Activated naive CD8-positive, alpha-beta T cell (primary cell): Measurements from ENCODE around the gene HARS2.
A peak's percentile ranks its signal among the peaks of the same experiment; 100 is the strongest.
"Not testable (repeated sequence)": the region's sequence is repeated elsewhere in the genome, so short reads cannot be mapped to it uniquely, and the experiment has no call there.

ENCODE experiments used
- H3K27ac Mint-ChIP-seq: one replicate; pipeline ENCODE4 v1.8.0; 2021; ENCODE audit warnings: mixed read lengths
- H3K27me3 Mint-ChIP-seq: one replicate; pipeline ENCODE4 v1.8.0; 2021; ENCODE audit warnings: mixed read lengths
- H3K36me3 Mint-ChIP-seq: one replicate; pipeline ENCODE4 v1.8.0; 2021; ENCODE audit warnings: mixed read lengths
- H3K4me1 Mint-ChIP-seq: one replicate; pipeline ENCODE4 v1.8.0; 2021; ENCODE audit warnings: low read depth, mixed read lengths
- H3K4me3 Mint-ChIP-seq: one replicate; pipeline ENCODE4 v1.8.0; 2021; ENCODE audit warnings: mild to moderate bottlenecking, mixed read lengths
- H3K9me3 Mint-ChIP-seq: one replicate; pipeline ENCODE4 v1.8.0; 2021; ENCODE audit warnings: low read depth, mixed read lengths

The HARS2 gene

DNA sequence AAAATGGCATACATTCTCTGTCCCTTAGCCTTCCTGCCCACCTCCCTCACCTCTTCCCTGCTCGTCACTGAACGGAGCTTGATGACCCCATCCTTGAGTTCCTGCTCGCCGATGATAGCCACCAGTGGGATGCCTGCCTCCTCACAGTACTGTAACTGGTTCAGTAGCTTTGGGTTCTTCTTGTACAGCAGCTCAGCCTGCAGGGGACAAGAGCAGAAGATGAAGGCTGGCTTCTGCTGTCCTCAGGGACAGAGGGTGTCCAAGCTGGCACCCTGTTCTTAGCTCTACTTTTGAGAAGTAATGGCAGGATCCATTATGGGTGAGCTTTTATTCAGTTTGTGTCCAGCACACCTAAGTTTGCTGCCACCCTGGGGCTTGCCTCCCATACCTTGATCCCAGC is 16.6 kb upstream of the HARS2 start:
- Mint-ChIP-seq H3K27ac (no peak overlapping the region), H3K4me1 (peaks cover 4% of the 10 kb centered on the region), H3K36me3 (peaks cover 6% of the 10 kb centered on the region), H3K27me3 (no peaks in the 10 kb centered on the region), H3K4me3 (no peak overlapping the region), H3K9me3 (no peaks in the 10 kb centered on the region)

DNA sequence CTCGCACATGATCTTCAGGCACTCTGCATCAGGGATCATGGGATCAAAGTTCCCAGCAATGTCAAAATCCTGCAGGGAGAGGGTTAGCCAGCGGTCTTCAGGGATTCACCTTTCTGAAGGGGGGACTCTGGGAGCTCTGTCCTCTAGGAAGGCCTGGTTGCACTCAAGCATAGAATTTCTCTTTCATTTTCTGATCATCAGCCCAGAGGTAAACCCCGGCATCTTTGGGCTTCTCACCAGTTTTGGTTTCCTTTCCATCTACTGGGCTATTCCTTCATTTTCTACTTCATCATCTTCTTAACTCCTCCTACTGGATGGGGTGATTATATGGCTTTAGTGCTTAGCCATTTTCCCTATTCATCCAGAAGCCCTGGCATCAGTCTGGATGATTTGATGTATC is 13.3 kb upstream of the HARS2 start:
- H3K4me1 Mint-ChIP-seq = peaks cover 4% of the 10 kb centered on the region
- no peaks in the 10 kb centered on the region for H3K27me3 Mint-ChIP-seq
- no peak overlapping the region for H3K4me3 Mint-ChIP-seq
- peak overlapping the region; percentile 68 for H3K27ac Mint-ChIP-seq
- no peaks in the 10 kb centered on the region for H3K9me3 Mint-ChIP-seq
- H3K36me3 Mint-ChIP-seq = peaks cover 8% of the 10 kb centered on the region

DNA sequence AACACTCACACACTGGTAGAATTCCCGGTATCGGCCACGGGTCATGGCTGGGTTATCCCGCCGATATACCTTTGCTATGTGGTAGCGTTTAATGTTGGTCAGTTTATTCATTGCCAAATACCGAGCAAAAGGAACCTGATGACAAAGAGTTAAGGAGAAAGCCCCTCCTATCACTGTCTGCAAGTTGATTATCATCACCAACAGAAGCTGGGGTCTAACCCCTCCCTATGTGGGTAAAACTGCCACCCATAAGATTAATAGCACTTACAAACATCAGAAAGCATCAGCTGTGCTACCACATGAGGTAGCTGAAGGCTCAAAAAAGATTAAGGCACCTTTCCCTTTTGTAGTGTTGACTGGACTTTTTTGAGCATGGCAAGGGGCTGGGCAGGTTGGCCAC is 12.3 kb upstream of the HARS2 start:
- H3K4me3 Mint-ChIP-seq = no peak overlapping the region
- H3K4me1 Mint-ChIP-seq = peaks cover 4% of the 10 kb centered on the region
- peaks cover 9% of the 10 kb centered on the region for H3K36me3 Mint-ChIP-seq
- H3K27ac Mint-ChIP-seq = no peak overlapping the region
- no peaks in the 10 kb centered on the region for H3K27me3 Mint-ChIP-seq
- no peaks in the 10 kb centered on the region for H3K9me3 Mint-ChIP-seq

DNA sequence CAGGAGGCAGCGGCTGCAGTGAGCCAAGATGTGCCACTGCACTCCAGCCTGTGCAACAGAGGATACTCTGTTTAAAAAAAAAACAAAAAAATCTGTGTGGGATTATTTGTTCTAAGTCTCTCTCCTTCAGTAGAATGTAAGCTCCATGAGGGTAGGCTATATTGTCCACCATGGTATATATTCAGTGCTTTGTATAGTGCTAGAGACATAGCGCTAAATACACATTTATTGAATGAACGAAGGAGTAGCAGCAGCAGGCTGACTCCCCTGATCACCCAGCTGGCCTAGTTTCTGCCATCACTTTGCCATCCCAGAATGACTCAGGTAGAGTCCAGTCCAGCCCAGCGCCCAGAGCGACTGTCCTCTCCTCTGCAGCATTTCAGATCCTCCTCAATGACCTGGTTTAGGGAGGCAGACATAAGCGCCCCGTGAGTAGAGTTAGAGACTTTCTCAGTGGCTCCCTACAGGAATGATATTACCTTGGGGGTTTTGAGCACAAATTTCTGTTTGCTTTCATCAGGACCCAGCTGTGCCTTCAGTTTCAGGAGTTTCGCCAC is 801 bp upstream of the HARS2 start:
- Mint-ChIP-seq H3K27me3 (no peaks in the 10 kb centered on the region), H3K9me3 (no peaks in the 10 kb centered on the region), H3K36me3 (peaks cover 4% of the 10 kb centered on the region), H3K27ac (peak overlapping the region; percentile 99), H3K4me1 (peaks cover 44% of the 10 kb centered on the region), H3K4me3 (peak overlapping the region; percentile 100)

DNA sequence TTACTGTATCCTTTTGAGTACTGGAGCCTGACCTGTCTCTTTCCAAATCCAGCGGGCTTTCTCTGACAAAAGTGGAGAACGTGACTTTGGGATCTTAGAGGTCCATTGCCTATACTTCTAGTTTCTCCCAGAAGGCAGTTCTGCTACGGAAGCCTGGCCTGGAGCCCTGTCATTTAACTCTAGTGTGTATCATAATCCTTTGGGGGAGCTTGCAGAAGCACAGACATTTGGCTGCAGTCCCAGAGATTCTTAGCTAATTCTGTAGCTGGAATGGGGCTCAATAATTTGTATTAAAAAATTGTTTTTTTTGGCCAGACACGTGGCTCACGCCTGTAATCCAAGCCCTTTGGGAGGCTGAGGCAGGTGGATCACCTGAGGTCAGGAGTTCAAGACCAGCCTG is 3.0 kb downstream of the HARS2 start:
- Mint-ChIP-seq H3K36me3 (peaks cover 10% of the 10 kb centered on the region), H3K4me1 (peaks cover 30% of the 10 kb centered on the region), H3K4me3 (no peak overlapping the region), H3K27ac (no peak overlapping the region), H3K27me3 (no peaks in the 10 kb centered on the region), H3K9me3 (no peaks in the 10 kb centered on the region)

DNA sequence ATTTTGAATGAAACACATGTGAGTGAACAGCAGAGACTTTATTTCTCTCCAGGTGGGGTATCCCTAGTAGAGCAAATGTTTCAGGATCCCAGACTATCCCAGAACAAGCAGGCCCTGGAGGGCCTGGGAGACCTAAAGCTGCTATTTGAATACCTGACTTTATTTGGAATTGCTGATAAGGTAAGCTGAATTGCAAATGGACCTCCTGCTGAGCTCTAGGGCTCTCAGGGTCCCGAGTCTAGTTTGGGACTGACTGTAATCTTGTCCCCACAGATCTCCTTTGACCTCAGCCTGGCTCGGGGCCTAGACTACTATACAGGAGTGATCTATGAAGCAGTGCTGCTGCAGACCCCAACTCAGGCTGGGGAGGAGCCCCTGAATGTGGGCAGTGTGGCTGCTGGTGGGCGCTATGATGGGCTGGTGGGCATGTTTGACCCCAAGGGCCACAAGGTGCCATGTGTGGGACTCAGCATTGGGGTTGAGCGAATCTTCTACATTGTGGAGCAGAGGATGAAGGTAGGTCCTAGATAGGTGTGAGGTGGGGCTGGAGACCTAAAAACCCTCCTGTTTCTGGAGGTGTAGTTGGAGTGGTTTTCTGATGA is 5.7 kb downstream of the HARS2 start:
- Mint-ChIP-seq H3K27ac (no peak overlapping the region), H3K27me3 (no peaks in the 10 kb centered on the region), H3K4me1 (peaks cover 30% of the 10 kb centered on the region), H3K9me3 (no peaks in the 10 kb centered on the region), H3K36me3 (peaks cover 13% of the 10 kb centered on the region), H3K4me3 (no peak overlapping the region)

DNA sequence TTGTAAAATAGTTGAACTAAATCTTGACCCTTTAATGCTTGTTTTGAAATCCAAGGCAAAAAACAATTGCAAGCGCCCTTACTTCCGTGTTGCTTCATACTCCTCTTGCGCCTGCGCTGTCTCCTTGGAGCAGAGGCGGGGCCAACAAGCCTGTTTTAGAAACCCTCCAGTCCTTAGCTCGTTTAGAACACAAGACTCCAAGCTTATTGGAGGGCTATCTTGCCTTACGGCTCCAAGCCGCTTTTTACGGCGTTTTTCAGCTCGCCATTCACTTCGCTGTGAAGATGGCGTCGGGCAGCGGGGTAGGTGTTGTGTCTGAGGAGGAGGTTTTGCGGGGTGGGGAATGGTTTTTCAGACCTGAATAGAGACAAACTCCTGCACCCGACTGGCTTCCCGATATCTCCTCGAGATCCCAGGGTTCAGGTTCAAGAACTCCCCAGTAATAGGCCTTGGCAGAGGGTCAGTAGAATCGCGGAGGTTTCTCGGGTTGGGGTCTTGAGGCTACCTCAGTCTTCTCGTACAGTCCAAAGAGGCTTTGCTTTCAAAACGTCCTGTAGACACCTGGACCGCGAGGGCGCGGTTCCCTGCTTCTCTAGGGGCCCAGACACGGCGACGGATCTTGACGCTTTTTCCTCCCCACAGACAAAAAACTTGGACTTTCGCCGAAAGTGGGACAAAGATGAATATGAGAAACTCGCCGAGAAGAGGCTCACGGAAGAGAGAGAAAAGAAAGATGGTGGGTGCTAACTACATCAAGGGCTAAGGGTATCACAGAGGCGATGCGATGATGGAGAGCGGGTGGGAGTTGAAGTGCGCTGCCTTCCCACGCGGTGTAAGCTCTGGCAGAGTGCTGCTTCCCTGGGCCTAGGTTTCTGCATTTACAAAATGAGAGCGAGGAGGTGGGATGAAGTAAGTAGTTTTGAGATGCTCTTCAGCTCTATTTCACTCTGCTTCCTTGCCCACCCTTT is 9.2 kb downstream of the HARS2 start, which contains the start of gene ZMAT2:
Gene ZMAT2, plus strand, starts transcription at position 271 of the 968 bp plus-strand sequence. Its CDS starts 14 bp downstream, at position 285.
- Mint-ChIP-seq H3K36me3 (peaks cover 16% of the 10 kb centered on the region), H3K4me3 (peak within 1 kb of the TSS; percentile 96)

DNA sequence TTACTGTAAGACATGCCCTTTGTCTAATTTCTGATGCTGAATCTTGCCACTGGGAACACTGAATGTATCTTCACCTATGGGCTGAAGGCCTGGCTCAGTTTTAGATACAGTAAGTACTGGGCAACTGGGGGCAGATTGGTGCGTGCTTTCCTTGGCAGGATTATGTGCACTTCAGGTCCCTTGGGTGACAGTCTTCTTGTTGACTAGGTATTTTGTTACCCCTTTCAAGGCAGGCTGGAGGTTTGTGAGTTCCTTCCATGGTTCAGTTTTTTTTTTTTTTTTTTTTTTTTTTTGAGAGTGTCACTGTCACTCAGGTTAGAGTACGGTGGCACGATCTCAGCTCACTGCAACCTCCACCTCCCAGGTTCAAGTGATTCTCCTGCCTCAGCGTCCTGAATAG is 16.6 kb downstream of the HARS2 start:
- peak overlapping the region; percentile 52 for H3K27ac Mint-ChIP-seq
- peaks cover 7% of the 10 kb centered on the region for H3K36me3 Mint-ChIP-seq
- H3K4me1 Mint-ChIP-seq = peaks cover 16% of the 10 kb centered on the region
- H3K9me3 Mint-ChIP-seq = no peaks in the 10 kb centered on the region
- H3K4me3 Mint-ChIP-seq = no peak overlapping the region
- no peaks in the 10 kb centered on the region for H3K27me3 Mint-ChIP-seq

More for the DNA sequence above, 9.2 kb downstream of the HARS2 start, which contains the start of gene ZMAT2:
- no peaks in the 10 kb centered on the region for H3K9me3 Mint-ChIP-seq
- H3K27ac Mint-ChIP-seq = peak within 1 kb of the TSS; percentile 87
- H3K4me1 Mint-ChIP-seq = peaks cover 25% of the 10 kb centered on the region
- H3K27me3 Mint-ChIP-seq = no peaks in the 10 kb centered on the region

DNA sequence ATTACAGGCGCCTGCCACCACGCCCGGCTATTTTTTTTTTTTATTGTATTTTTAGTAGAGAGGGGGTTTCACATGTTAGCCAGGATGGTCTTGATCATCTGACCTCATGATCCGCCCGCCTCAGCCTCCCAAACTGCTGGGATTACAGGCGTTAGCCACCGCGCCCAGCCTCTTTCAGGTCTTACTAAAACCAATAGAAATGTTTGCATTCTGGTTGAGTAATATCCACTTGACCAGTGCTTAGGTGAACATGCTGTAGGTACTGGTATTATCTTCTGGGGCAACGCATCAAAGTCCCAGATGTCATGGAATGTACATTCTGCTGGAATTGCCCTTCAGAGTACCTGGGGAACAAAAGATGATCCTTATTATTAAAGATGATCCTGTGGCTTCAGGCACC is 17.5 kb downstream of the HARS2 start:
- not testable (repeated sequence) for H3K9me3 Mint-ChIP-seq, H3K36me3 Mint-ChIP-seq, H3K4me3 Mint-ChIP-seq, H3K27me3 Mint-ChIP-seq
- Mint-ChIP-seq H3K4me1 (peaks cover 19% of the 10 kb centered on the region), H3K27ac (peak overlapping the region; percentile 46)

DNA sequence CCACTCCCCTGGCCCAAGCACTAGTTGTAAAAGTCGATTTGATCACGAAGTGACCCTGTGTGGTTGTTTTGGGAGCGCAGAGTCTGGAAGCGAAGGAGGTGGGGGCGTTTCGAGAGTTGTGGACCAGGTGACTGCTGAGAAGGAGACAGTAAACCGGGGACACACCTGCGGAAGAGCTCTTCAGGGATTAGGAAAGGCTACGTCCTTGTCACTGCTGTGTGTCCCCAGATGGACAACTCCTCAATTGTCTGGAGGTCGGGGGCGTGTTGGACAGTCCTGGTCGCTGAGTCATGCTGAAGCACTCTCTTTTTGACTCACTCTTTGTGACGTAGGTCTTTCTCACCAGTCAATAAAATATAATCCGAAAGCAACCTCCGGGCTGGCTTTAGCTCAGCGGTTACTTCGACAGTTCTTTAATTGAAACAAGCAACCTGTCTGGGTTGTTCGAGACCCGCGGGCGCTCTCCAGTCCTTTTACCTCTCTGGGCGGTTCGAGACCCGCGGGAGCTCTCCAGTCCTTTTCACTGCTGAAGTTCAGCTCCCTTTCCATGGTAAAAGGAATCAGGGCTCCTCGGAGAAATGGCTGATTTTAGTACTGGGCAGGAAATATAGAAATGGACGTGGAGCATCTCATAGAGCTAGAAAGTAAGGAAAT is 19.8 kb downstream of the HARS2 start:
- peaks cover 3% of the 10 kb centered on the region for H3K36me3 Mint-ChIP-seq
- H3K27ac Mint-ChIP-seq = peak overlapping the region; percentile 95
- peak overlapping the region; percentile 98 for H3K4me3 Mint-ChIP-seq
- peaks cover 19% of the 10 kb centered on the region for H3K4me1 Mint-ChIP-seq
- H3K9me3 Mint-ChIP-seq = no peaks in the 10 kb centered on the region
- H3K27me3 Mint-ChIP-seq = no peaks in the 10 kb centered on the region

DNA sequence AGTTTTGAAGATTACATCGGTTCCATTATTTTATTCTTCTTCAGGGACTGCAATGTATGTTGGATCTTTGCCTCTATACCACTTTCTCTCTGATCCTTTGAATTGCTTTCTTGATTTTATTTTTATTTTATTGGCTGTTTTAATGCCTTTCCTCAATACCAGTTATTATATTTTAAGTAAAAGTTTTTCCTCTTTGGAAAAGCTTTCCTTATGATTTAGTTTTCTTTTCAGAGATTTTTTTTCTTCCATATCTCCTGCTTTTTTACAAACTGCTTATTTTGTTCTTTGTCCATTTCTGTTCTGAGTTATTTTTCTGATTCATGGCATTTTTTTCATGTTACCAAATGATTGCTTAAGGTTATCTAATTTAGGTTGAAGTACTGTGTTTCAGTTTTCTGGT is 20.5 kb downstream of the HARS2 start:
- Mint-ChIP-seq H3K27ac (peak overlapping the region; percentile 95), H3K4me3 (peak overlapping the region; percentile 98), H3K36me3 (no peaks in the 10 kb centered on the region), H3K27me3 (no peaks in the 10 kb centered on the region), H3K4me1 (peaks cover 19% of the 10 kb centered on the region), H3K9me3 (no peaks in the 10 kb centered on the region)

DNA sequence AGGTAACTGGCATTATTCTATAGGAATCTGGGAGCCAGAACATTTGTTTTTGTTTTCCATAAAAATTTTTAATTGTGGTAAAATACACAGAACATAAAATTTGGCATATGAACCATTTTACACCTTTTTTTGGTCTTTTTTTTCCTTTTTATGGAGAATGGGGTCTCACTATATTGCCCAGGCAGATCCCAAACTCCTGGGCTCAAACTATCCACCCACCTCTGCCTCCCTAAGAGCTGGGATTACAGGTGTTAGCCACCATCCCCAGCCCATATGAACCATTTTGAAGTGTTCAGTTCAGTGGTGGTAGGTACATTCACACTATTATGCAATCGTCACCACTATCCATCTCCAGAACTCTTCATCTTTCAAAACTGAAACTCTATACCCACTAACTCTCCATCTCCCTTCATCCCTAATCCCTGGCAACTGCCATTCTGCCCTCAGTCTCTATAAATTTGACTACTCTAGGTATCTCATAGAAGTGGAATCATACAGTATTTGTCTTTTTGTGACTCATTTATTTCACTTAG is 22.4 kb downstream of the HARS2 start:
- Mint-ChIP-seq H3K36me3 (no peaks in the 10 kb centered on the region), H3K4me3 (no peak overlapping the region), H3K4me1 (peaks cover 19% of the 10 kb centered on the region), H3K9me3 (no peaks in the 10 kb centered on the region), H3K27ac (no peak overlapping the region), H3K27me3 (no peaks in the 10 kb centered on the region)

DNA sequence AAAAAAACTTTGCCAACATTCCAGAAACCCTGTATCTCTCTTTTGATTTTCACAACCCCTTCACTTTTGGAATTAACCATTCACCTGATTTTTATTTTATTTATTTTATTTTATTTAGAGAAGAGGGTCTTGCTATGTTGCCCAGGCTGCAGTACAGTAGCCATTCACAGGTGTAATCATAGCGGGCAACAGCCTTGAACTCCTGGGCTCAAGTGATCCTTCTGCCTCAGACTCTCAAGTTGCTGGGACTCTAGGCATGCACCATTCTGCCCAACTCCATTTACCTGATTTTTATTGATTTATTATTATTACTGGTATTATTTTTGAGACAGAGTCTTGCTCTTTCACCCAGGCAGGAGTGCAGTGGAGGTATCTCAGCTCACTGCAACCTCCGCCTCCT is 25.0 kb downstream of the HARS2 start:
- not testable (repeated sequence) for H3K4me3 Mint-ChIP-seq, H3K27ac Mint-ChIP-seq, H3K9me3 Mint-ChIP-seq, H3K36me3 Mint-ChIP-seq, H3K4me1 Mint-ChIP-seq, H3K27me3 Mint-ChIP-seq

DNA sequence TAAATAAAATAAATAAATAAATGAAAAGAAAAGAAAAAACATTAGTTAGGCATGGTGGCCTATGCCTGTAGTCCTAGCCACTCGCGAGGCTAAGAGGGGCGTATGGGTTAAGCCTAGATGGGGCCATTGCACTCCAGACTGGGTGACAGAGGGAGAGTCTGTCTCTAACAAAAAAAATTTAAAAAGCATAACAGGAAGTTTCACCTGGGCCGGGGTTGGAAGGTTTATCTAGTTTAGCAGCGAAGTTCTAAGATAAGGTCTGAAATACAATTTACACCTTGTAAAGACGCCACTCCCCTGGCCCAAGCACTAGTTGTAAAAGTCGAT is 27.0 kb downstream of the HARS2 start:
- Mint-ChIP-seq H3K4me1 (peaks cover 2% of the 10 kb centered on the region), H3K27me3 (peaks cover 5% of the 10 kb centered on the region), H3K9me3 (no peaks in the 10 kb centered on the region), H3K27ac (no peak overlapping the region), H3K4me3 (no peak overlapping the region), H3K36me3 (no peaks in the 10 kb centered on the region)

DNA sequence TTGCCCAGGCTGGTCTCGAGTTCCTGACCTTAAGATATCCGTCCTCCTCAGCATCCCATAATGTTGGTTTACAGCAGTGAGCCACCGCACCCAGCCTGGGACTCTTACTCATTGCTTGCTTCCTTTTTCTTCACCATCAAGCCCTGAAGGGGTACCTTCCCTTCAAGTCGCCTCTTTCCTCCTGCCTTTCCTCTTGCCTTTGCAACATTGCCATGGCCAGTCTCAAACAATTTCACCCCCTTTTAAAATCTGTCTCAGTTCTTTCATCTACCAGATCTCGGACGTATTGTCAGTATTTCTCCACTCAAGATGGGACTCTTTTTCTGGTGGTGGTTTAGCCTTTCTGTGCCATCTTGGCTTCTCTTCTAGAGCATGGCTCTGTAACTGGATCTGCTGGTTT is 29.5 kb downstream of the HARS2 start:
- not testable (repeated sequence) for H3K4me1 Mint-ChIP-seq, H3K9me3 Mint-ChIP-seq, H3K36me3 Mint-ChIP-seq, H3K27ac Mint-ChIP-seq, H3K4me3 Mint-ChIP-seq, H3K27me3 Mint-ChIP-seq
